Neural cell (in vitro differentiated cells): ENCODE data around the gene TMEM151A.

Source experiments
- CTCF ChIP-seq: fragments of 450-650 bp; IDR thresholded peaks from 2 replicates; pipeline ENCODE4 v1.5.1; 2014; ENCODE audit warnings: antibody characterized with exemption, mild to moderate bottlenecking, moderate library complexity; ENCODE audit not compliant: poor library complexity, severe bottlenecking
- EZH2 ChIP-seq: fragments of 200-600, 300-800 bp; shearing (Covaris generic), sonication (generic); IDR thresholded peaks from 2 replicates; pipeline ENCODE4 v1.6.1; 2014; ENCODE audit warnings: antibody characterized with exemption, low read length, borderline replicate concordance, mild to moderate bottlenecking; ENCODE audit not compliant: insufficient read depth, poor library complexity, severe bottlenecking

- TF ChIP-seq CTCF (no peak), EZH2 (no peak)
Observed at GRCh38 chr11:66337103-66337899, 45.6 kb downstream of the TMEM151A start.
